SK-N-MC (cell line): ENCODE results near the gene EIF1AY.

Source experiments
- DNase-seq: peaks from one replicate; pipeline ENCODE4 v3.0.0-alpha.2; 2011; ENCODE audit warnings: low read depth, low spot score
- H3K27ac ChIP-seq: fragments of 200-600 bp; sonication (generic); 2 replicates; pipeline ENCODE4 v1.5.1; 2016; ENCODE audit warnings: mixed run types
- H3K36me3 ChIP-seq: fragments of 200-600 bp; sonication (generic); 2 replicates; pipeline ENCODE4 v1.6.1; 2017; ENCODE audit warnings: antibody characterized with exemption, low read length, mixed read lengths; ENCODE audit not compliant: insufficient read depth
- H3K4me3 ChIP-seq: fragments of 200-600 bp; sonication (generic); 2 replicates; pipeline ENCODE4 v1.5.1; 2016
- H3K9ac ChIP-seq: fragments of 200-600 bp; sonication (generic); 2 replicates; pipeline ENCODE4 v1.8.0; 2017; ENCODE audit warnings: mixed run types, mixed read lengths; ENCODE audit not compliant: insufficient read length
- H3K9me3 ChIP-seq: fragments of 200-600 bp; sonication (generic); 2 replicates; pipeline ENCODE4 v1.6.1; 2017; ENCODE audit warnings: low read depth, mild to moderate bottlenecking, antibody characterized with exemption, low read length, moderate library complexity, mixed read lengths
- EZH2 ChIP-seq: fragments of 200-600 bp; sonication (generic); IDR thresholded peaks from one replicate; pipeline ENCODE4 v1.6.1; 2017; ENCODE audit warnings: antibody characterized with exemption
- FOXP2 ChIP-seq: optimal IDR thresholded peaks from 2 replicates; pipeline ENCODE3; 2011; ENCODE audit warnings: mild to moderate bottlenecking, moderate library complexity; ENCODE audit not compliant: insufficient read depth; ENCODE audit errors: extremely low read length, control extremely low read depth
- POLR2AphosphoS5 ChIP-seq: IDR thresholded peaks from 2 replicates; pipeline ENCODE4 v1.6.1; 2012; ENCODE audit warnings: mild to moderate bottlenecking, low read depth, low read length, borderline replicate concordance

EIF1AY gene

DNA sequence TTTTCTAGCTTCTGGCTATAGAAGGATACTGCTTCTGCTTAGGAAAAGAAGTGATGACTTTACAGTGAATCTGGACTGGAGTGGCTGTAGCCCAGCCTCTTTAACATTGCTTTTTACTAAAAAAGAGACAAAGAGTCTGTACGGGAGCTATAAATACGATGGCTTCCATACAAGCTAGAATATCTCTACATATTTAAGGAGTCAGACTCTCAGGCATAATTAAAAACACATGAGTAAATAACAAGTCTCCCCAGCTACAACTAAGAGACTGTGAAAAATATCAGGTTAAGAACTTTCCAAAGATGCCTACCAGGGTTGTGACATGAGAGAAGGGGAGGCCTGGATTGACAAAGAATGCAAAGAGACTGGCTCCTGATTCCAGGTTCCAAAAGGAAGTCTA is 19.8 kb upstream of the EIF1AY start:
- Histone ChIP-seq H3K9me3 (no peaks in the 10 kb centered on the region), H3K4me3 (no peak overlapping the region), H3K27ac (no peak overlapping the region), H3K9ac (no peak overlapping the region), H3K36me3 (no peaks in the 10 kb centered on the region)
- TF ChIP-seq FOXP2, result no peak
- no peak for DNase-seq

DNA sequence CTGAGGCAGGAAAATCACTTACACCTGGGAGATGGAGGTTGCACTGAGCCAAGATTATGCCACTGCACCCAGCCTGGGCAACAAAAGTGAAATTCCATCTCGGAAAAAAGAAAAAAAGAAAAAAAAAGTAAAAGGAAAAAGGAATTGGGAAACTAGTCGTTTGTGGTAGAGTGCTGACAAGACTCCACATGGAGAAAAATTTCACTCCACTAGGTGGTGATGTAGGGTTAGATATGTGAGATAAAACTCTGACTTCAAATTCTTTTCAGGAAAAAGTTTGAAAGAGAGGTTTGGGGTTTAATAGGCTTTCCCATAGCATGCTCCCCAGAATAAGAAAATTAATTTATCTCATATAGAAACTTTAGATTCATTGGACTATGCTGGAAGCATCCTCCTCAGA is 16.9 kb upstream of the EIF1AY start:
- no peak overlapping the region for H3K4me3 ChIP-seq
- no peak for DNase-seq
- H3K36me3 ChIP-seq, result no peaks in the 10 kb centered on the region
- TF ChIP-seq FOXP2, result no peak
- H3K9me3 ChIP-seq, result no peaks in the 10 kb centered on the region
- no peak overlapping the region for H3K9ac ChIP-seq
- no peak overlapping the region for H3K27ac ChIP-seq

DNA sequence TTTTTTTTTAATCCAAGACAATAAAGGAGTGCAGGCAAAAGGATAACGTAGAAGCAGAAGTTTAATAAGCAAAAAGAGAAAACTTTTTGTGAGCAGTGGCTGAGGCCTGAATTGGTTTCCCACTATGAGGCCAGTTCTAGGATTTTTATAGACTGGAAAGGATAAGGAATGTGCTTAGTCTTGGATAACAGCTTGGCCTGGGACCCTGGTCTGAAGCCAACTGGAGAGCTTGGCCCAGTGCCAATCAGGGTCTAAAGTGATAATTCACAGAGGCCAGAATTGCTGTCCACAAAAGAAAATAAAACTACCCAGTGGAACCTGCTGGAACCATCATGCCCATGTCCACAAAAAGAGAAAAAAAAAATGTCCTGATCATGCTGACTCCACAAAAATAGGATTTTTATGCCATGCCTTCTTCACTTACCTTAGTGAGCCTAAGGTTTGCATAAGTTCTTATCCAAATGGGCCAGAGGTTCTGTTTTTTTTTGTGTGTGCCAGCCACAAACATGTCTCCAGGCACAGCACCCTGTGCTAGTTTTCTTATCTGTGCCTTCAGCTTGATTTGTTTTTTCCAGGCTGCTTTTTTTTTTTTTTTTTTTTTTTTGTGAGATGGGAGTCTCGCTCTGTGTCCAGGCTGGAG is 15.6 kb upstream of the EIF1AY start:
- Histone ChIP-seq H3K9me3 (no peaks in the 10 kb centered on the region), H3K27ac (no peak overlapping the region), H3K36me3 (no peaks in the 10 kb centered on the region), H3K9ac (no peak overlapping the region), H3K4me3 (no peak overlapping the region)
- TF ChIP-seq FOXP2, result no peak
- no peak for TF ChIP-seq POLR2AphosphoS5
- no peak for TF ChIP-seq EZH2
- no peak for DNase-seq

DNA sequence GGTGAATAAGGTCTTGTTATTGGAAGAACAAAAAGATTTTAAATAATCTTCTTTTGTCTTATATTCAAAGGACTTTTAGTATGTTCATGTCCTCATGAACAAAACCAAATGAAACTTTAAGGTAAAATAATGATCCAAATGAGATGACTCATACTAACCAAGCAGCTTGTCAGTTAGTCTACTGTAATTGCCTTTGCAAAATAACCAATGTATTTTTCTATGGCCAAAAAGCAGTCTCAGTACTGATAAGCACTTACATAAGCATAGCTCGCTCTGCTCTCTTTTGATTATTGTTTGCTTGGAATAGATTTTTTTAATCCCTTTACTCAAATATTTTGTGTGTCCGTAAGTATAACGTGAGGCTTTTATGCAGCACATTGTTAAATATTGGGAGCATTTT is 4.3 kb upstream of the EIF1AY start:
- DNase-seq, result no peak
- Histone ChIP-seq H3K27ac (no peak overlapping the region), H3K9me3 (no peaks in the 10 kb centered on the region), H3K4me3 (no peak overlapping the region), H3K36me3 (no peaks in the 10 kb centered on the region), H3K9ac (no peak overlapping the region)
- TF ChIP-seq POLR2AphosphoS5 (no peak), FOXP2 (no peak), EZH2 (no peak)

DNA sequence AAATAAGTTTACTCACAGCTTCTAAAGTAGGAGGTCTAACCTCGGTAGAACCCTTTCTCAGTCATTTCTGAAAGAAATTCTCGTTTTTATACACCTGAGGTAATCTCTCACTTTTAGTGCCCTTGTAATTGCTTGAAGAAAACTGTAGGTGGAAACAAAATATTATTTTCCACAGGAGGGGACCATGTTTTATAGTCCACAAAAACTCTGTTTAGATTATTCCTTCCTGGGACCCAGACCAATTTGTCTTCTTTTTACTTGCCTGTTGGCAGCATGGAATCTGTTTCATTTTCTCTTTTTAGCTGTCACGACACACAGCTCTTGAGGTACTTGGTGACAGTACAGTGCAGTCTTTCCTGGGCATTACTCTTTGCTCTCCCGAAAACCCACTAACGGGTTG is 930 bp downstream of the EIF1AY start:
- DNase-seq, result no peak
- Histone ChIP-seq H3K4me3 (no peak overlapping the region), H3K36me3 (no peaks in the 10 kb centered on the region), H3K9me3 (no peaks in the 10 kb centered on the region), H3K27ac (no peak overlapping the region), H3K9ac (no peak overlapping the region)
- no peak for TF ChIP-seq EZH2
- no peak for TF ChIP-seq FOXP2
- TF ChIP-seq POLR2AphosphoS5, result no peak

DNA sequence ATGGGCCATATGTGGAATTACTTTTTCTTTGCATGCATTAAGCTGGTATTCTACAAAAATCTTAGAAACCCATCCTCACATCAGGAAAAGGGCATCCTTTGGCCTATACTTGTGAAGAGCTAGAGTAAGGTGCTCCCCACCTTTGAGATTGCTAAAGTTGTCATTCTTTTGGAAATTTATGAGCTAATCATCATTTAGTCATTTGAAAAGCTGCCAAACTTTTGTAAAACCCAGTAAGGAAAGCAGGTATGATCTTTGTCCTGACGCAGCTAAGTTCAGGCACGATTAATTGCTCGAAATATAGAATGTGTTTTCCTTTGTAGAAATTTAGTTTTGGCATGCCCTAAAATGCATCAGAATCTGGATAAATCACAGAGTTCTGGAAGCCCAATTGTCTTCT is 2.6 kb downstream of the EIF1AY start:
- no peak for DNase-seq
- Histone ChIP-seq H3K9me3 (no peaks in the 10 kb centered on the region), H3K4me3 (no peak overlapping the region), H3K27ac (no peak overlapping the region), H3K36me3 (no peaks in the 10 kb centered on the region), H3K9ac (no peak overlapping the region)
- TF ChIP-seq POLR2AphosphoS5 (no peak), EZH2 (no peak), FOXP2 (no peak)

DNA sequence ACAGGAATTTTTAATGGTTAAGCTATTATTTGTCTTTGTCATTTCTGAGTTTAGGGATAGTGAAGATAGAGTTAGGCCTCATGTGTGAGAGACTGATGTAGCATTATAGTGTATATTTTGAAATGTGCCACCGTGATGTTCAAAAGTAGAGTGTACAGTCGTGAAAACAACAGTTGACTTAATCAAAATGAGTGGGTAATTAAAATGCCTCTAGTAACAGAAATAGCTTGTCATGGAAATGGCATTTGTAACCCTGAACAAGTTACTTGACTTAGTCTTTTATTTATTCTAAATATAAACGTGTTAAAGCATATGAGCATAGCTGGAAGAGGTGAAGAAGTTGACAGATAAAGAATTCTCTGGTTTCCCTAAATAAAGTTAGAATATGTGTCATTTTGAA is 6.1 kb downstream of the EIF1AY start:
- H3K4me3 ChIP-seq, result no peak overlapping the region
- no peak overlapping the region for H3K9ac ChIP-seq
- H3K27ac ChIP-seq, result no peak overlapping the region
- DNase-seq, result no peak
- H3K9me3 ChIP-seq, result no peaks in the 10 kb centered on the region
- TF ChIP-seq POLR2AphosphoS5, result no peak
- no peak for TF ChIP-seq EZH2
- H3K36me3 ChIP-seq, result no peaks in the 10 kb centered on the region

DNA sequence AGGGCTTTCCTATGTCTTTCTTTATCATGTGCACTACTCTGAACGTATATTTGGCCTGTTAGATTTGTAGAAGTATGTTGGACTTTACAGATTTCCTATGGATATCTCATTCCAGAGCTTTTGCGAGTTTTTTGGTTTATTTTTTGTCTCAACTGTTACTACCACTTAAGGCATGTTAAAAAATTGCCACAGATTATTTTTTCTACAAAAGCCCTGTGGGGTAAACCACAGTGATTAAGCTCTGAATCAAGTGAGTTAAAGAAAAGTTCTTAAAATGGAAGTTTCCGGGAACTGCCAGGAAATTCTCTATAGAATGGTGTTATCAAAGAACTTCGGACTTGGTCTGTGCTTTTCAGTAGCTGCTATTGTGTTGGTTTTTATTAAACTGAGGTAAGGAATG is 10.6 kb downstream of the EIF1AY start:
- no peak for DNase-seq
- TF ChIP-seq EZH2, result no peak
- Histone ChIP-seq H3K4me3 (no peak overlapping the region), H3K9me3 (no peaks in the 10 kb centered on the region), H3K9ac (no peak overlapping the region), H3K27ac (no peak overlapping the region), H3K36me3 (no peaks in the 10 kb centered on the region)
